HEK293 (cell line): Measurements from ENCODE around the gene ADAMTS13.

Experiments used
- CTCF ChIA-PET: fragments of 350-600 bp; formaldehyde crosslinking; extraction: SDS; loops from one replicate; lab custom pipeline; 2021; ENCODE audit warnings: antibody characterized with exemption; lab: Yijun Ruan, JAX
- POLR2A ChIA-PET: fragments of 300-600 bp; formaldehyde crosslinking; extraction: SDS; loops from one replicate; lab custom pipeline; 2020; ENCODE audit warnings: antibody characterized with exemption, inconsistent platforms; lab: Yijun Ruan, JAX
- H3K27ac ChIP-seq: fragments of 200-500 bp; sonication (Bioruptor generic); 2 replicates; pipeline ENCODE4 v1.5.1; 2014; ENCODE audit warnings: low read depth, low read length, control low read depth, inconsistent platforms; ENCODE audit errors: extremely low read depth
- H3K36me3 ChIP-seq, 2 experiments: fragments of 200-500 bp in 1 of 2; sonication (Bioruptor generic) in 1 of 2; 1 replicate in 1 of 2; 2 replicates in 1 of 2; pipeline ENCODE4 v1.5.1; 2014 to 2017; ENCODE audit warnings: inconsistent platforms in 2 of 2, low read length in 2 of 2; ENCODE audit not compliant: control insufficient read depth in 2 of 2, insufficient read depth in 1 of 2
- H3K4me1 ChIP-seq: fragments of 200-500 bp; sonication (Bioruptor generic); 2 replicates; pipeline ENCODE4 v1.5.1; 2014; ENCODE audit warnings: mild to moderate bottlenecking, low read length, inconsistent platforms; ENCODE audit not compliant: control insufficient read depth, insufficient read depth
- H3K4me3 ChIP-seq: 2 replicates; pipeline ENCODE4 v1.5.1; 2011; ENCODE audit warnings: low read depth, mild to moderate bottlenecking, control low read depth, low read length, moderate library complexity
- H3K9me3 ChIP-seq: fragments of 200-500 bp; sonication (Bioruptor generic); 2 replicates; pipeline ENCODE4 v1.5.1; 2014; ENCODE audit warnings: low read depth, low read length, inconsistent platforms; ENCODE audit not compliant: control insufficient read depth, insufficient read depth
- SETDB1 ChIP-seq: IDR thresholded peaks from one replicate; pipeline ENCODE4 v1.6.1; 2017; ENCODE audit warnings: mild to moderate bottlenecking, low read length, moderate library complexity, mixed read lengths; ENCODE audit not compliant: insufficient read length
- YY1 ChIP-seq: fragments of 450-650 bp; formaldehyde crosslinking; IDR thresholded peaks from 2 replicates; pipeline ENCODE4 v1.5.1; 2018; ENCODE audit warnings: missing biosample characterization, missing genetic modification characterization
- ZNF18 ChIP-seq: fragments of 450-650 bp; formaldehyde crosslinking; IDR thresholded peaks from 2 replicates; pipeline ENCODE4 v1.5.1; 2016; ENCODE audit warnings: missing biosample characterization, missing genetic modification characterization
- ZNF19 ChIP-seq: fragments of 450-650 bp; formaldehyde crosslinking; IDR thresholded peaks from 2 replicates; pipeline ENCODE4; 2016; ENCODE audit warnings: missing biosample characterization, missing genetic modification characterization, low read depth
- ZNF335 ChIP-seq: fragments of 450-650 bp; formaldehyde crosslinking; conservative IDR thresholded peaks from 2 replicates; pipeline ENCODE4 v1.5.1; 2016; ENCODE audit warnings: missing biosample characterization, missing genetic modification characterization
- ZNF366 ChIP-seq: fragments of 450-650 bp; formaldehyde crosslinking; conservative IDR thresholded peaks from 2 replicates; pipeline ENCODE4 v1.5.1; 2016; ENCODE audit warnings: missing biosample characterization, missing genetic modification characterization
- ZNF610 ChIP-seq: fragments of 450-650 bp; formaldehyde crosslinking; IDR thresholded peaks from 2 replicates; pipeline ENCODE4 v1.5.1; 2016; ENCODE audit warnings: missing biosample characterization, missing genetic modification characterization, borderline replicate concordance
- ZNF623 ChIP-seq: fragments of 450-650 bp; formaldehyde crosslinking; IDR thresholded peaks from 2 replicates; pipeline ENCODE4 v1.5.1; 2016; ENCODE audit warnings: missing biosample characterization, missing genetic modification characterization
- ZNF837 ChIP-seq: fragments of 450-650 bp; formaldehyde crosslinking; IDR thresholded peaks from 2 replicates; pipeline ENCODE4 v1.5.1; 2016; ENCODE audit warnings: missing biosample characterization, missing genetic modification characterization
- ZSCAN4 ChIP-seq: fragments of 450-650 bp; formaldehyde crosslinking; IDR thresholded peaks from 2 replicates; pipeline ENCODE4 v1.5.1; 2017; ENCODE audit warnings: missing biosample characterization, missing genetic modification characterization
- TF ChIP-seq, protein P1 (sequence below): IDR thresholded peaks from 2 replicates; pipeline ENCODE4 v1.6.1; 2011; ENCODE audit warnings: mild to moderate bottlenecking, low read depth, low read length, borderline replicate concordance
- TF ChIP-seq, protein P2 (sequence below): fragments of 450-650 bp; formaldehyde crosslinking; IDR thresholded peaks from 2 replicates; pipeline ENCODE4 v1.5.1; 2016; ENCODE audit warnings: missing biosample characterization, missing genetic modification characterization
- TF ChIP-seq, protein P3 (sequence below): fragments of 450-650 bp; formaldehyde crosslinking; conservative IDR thresholded peaks from 2 replicates; pipeline ENCODE4 v1.5.1; 2016; ENCODE audit warnings: low read depth, missing biosample characterization, missing genetic modification characterization

ADAMTS13 gene

GRCh38 chr9:133405508-133406438 lies 16.4 kb upstream of the ADAMTS13 start:
- Histone ChIP-seq H3K4me1 (no peaks in the 10 kb centered on the region), H3K9me3 (no peaks in the 10 kb centered on the region), H3K27ac (no peak overlapping the region), H3K36me3 (peaks cover 5 to 81% of the 10 kb centered on the region in 2 experiments; a peak in 2 of 3 replicates), H3K4me3 (no peak overlapping the region)
- ChIA-PET POLR2A (interaction anchor here (0.6 kb wide), 1 partner anchor 76 kb away, joined by 5 read pairs; no protein-coding TSS in a partner anchor), CTCF (interaction anchor here (0.7 to 4.8 kb wide), 7 partner anchors 8 to 123 kb away, joined by 3 to 24 read pairs (median 9); no protein-coding TSS in a partner anchor)
- TF ChIP-seq ZNF837 (no peak), ZNF623 (no peak), ZNF18 (tag by site-specific recombination) (no peak), ZNF610 (tag by site-specific recombination) (no peak), ZNF366 (tag by site-specific recombination) (no peak), ZNF19 (no peak), ZNF335 (tag by site-specific recombination) (no peak), ZSCAN4 (tag by site-specific recombination) (no peak), SETDB1 (no peak), YY1 (no peak)
- TF ChIP-seq, protein P1, sequence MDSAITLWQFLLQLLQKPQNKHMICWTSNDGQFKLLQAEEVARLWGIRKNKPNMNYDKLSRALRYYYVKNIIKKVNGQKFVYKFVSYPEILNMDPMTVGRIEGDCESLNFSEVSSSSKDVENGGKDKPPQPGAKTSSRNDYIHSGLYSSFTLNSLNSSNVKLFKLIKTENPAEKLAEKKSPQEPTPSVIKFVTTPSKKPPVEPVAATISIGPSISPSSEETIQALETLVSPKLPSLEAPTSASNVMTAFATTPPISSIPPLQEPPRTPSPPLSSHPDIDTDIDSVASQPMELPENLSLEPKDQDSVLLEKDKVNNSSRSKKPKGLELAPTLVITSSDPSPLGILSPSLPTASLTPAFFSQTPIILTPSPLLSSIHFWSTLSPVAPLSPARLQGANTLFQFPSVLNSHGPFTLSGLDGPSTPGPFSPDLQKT = no peak
- TF ChIP-seq, protein P2, sequence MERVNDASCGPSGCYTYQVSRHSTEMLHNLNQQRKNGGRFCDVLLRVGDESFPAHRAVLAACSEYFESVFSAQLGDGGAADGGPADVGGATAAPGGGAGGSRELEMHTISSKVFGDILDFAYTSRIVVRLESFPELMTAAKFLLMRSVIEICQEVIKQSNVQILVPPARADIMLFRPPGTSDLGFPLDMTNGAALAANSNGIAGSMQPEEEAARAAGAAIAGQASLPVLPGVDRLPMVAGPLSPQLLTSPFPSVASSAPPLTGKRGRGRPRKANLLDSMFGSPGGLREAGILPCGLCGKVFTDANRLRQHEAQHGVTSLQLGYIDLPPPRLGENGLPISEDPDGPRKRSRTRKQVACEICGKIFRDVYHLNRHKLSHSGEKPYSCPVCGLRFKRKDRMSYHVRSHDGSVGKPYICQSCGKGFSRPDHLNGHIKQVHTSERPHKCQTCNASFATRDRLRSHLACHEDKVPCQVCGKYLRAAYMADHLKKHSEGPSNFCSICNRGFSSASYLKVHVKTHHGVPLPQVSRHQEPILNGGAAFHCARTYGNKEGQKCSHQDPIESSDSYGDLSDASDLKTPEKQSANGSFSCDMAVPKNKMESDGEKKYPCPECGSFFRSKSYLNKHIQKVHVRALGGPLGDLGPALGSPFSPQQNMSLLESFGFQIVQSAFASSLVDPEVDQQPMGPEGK (tag by site-specific recombination) = no peak
- TF ChIP-seq, protein P3, sequence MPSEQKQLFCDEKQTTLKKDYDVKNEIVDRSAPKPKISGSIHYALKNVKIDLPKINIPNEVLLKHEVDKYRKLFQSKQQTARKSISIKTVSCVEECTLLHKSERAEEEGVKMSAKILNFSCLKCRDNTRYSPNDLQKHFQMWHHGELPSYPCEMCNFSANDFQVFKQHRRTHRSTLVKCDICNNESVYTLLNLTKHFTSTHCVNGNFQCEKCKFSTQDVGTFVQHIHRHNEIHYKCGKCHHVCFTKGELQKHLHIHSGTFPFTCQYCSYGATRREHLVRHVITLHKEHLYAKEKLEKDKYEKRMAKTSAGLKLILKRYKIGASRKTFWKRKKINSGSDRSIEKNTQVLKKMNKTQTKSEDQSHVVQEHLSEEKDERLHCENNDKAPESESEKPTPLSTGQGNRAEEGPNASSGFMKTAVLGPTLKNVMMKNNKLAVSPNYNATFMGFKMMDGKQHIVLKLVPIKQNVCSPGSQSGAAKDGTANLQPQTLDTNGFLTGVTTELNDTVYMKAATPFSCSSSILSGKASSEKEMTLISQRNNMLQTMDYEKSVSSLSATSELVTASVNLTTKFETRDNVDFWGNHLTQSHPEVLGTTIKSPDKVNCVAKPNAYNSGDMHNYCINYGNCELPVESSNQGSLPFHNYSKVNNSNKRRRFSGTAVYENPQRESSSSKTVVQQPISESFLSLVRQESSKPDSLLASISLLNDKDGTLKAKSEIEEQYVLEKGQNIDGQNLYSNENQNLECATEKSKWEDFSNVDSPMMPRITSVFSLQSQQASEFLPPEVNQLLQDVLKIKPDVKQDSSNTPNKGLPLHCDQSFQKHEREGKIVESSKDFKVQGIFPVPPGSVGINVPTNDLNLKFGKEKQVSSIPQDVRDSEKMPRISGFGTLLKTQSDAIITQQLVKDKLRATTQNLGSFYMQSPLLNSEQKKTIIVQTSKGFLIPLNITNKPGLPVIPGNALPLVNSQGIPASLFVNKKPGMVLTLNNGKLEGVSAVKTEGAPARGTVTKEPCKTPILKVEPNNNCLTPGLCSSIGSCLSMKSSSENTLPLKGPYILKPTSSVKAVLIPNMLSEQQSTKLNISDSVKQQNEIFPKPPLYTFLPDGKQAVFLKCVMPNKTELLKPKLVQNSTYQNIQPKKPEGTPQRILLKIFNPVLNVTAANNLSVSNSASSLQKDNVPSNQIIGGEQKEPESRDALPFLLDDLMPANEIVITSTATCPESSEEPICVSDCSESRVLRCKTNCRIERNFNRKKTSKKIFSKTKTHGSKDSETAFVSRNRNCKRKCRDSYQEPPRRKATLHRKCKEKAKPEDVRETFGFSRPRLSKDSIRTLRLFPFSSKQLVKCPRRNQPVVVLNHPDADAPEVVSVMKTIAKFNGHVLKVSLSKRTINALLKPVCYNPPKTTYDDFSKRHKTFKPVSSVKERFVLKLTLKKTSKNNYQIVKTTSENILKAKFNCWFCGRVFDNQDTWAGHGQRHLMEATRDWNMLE (tag by site-specific recombination) = no peak
